Testis (tissue), 2 donors: Measurements from ENCODE around the gene UBAC1.

ENCODE experiments used
- CTCF ChIP-seq, 3 experiments: fragments of 450-650 bp in 2 of 3; fragments of 200-600 bp in 1 of 3; sonication (generic) in 1 of 3; IDR thresholded peaks; one replicate each; pipeline ENCODE4 v1.5.1; 2016 to 2019; ENCODE audit warnings: antibody characterized with exemption in 3 of 3, mild to moderate bottlenecking in 2 of 3, moderate library complexity in 1 of 3
- POLR2A ChIP-seq: fragments of 450-650 bp; IDR thresholded peaks from one replicate; pipeline ENCODE4 v1.6.1; 2017; ENCODE audit warnings: antibody characterized with exemption, mild to moderate bottlenecking, moderate library complexity

DNA sequence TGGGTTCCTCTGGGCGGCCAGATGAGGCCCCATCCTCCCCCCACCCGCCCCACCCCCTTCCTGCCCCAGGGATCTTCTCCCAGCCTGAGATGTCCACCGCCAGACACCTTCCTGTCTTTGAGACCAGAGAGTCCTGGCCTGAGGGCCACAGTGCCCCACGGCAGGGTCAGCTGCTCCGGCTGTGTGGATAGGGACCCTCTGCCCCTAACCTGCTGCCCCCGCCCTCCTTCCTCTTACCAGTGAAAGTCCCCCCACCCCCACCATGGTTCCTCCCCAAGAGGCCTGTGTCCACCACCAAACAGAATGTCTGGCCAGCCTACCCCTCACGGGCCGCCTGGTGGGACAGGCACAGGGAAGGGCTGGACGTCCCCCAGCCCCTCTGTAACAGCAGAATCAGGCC lies 43.0 kb upstream of the UBAC1 start:
- no peak for TF ChIP-seq CTCF (IDR thresholded peaks at IDR 0.05)
- TF ChIP-seq POLR2A, result no peak
